Lower leg skin (tissue), 4 donors: ENCODE results near the gene STK4. TPM values are rescaled to one million over a fixed set of nuclear protein-coding genes. Genes with fewer than 3 reads are reported as not detected.

Experiments
- DNase-seq, 2 donors: peaks; one replicate each; pipeline ENCODE4 v3.0.0-alpha.2; 2019; ENCODE audit warnings: low spot score in 2 of 2
- H3K4me3 ChIP-seq: fragments of 200-600 bp; sonication (generic); 2 replicates; pipeline ENCODE4 v1.5.1; 2017; ENCODE audit warnings: mild to moderate bottlenecking, low read depth; ENCODE audit not compliant: poor library complexity, severe bottlenecking
- CTCF ChIP-seq, 3 donors: fragments of 450-650 bp; IDR thresholded peaks; one replicate each; pipeline ENCODE4 v1.5.1; 2016; ENCODE audit warnings: antibody characterized with exemption in 3 of 3, mild to moderate bottlenecking in 3 of 3, moderate library complexity in 2 of 3
- POLR2A ChIP-seq, 2 donors: fragments of 450-650 bp; IDR thresholded peaks; one replicate each; pipeline ENCODE4 v1.6.1; 2016 to 2017; ENCODE audit warnings: antibody characterized with exemption in 2 of 2, mild to moderate bottlenecking in 1 of 2, moderate library complexity in 1 of 2
- WGBS, 2 donors: methylation state at CpG; one replicate each; pipeline ENCODE4 v1.1.5; 2018; 5-methylcytosine and 5-hydroxymethylcytosine counted together
- intact Hi-C: fragments of 100-400 bp; cut with DNase I; formaldehyde crosslinking; loops from one replicate; pipeline ENCODE4 v1.15.0; 2023; ENCODE audit warnings: low total_unique reads
- total RNA-seq, 4 donors: library from RNA; depleted of rRNA; stranded (reverse); fragments of >200 nt; gene quantifications; one replicate each; pipeline ENCODE4 v1.1.0, GENCODE V29; 2016

STK4 gene
- total RNA-seq, 4 donors from 2014 or later, result 27.0 to 37.4 (median 28.2) TPM

GRCh38 chr20:44936510-44936909 lies 29.8 kb upstream of the STK4 start:
- WGBS, 2 donors, result 96% methylated on average over 10 of the region's 10 CpGs
- no peak overlapping the region for H3K4me3 ChIP-seq
- TF ChIP-seq CTCF (IDR thresholded peaks at IDR 0.05) (no peak), POLR2A (IDR thresholded peaks at IDR 0.05) (no peak)
- intact Hi-C loops, result no loop called here
- no peak for DNase-seq

GRCh38 chr20:44938637-44939036 lies 27.7 kb upstream of the STK4 start:
- intact Hi-C loops, result no loop called here
- no peak overlapping the region for H3K4me3 ChIP-seq
- no peak for TF ChIP-seq CTCF (IDR thresholded peaks at IDR 0.05)
- TF ChIP-seq POLR2A (IDR thresholded peaks at IDR 0.05), result no peak
- 83 to 86% methylated on average over 9 of the region's 9 CpGs for WGBS, 2 donors
- no peak for DNase-seq

- no peak for DNase-seq
- WGBS, 2 donors, result 77% methylated on average over 7 of the region's 7 CpGs
- intact Hi-C loops, result no loop called here
- no peak overlapping the region for H3K4me3 ChIP-seq
- TF ChIP-seq POLR2A (IDR thresholded peaks at IDR 0.05), result no peak
Measured at GRCh38 chr20:44941120-44941691, 25.1 kb upstream of the STK4 start.

GRCh38 chr20:44942264-44942973 lies 23.9 kb upstream of the STK4 start:
- H3K4me3 ChIP-seq, result no peak overlapping the region
- DNase-seq, result no peak
- TF ChIP-seq CTCF (IDR thresholded peaks at IDR 0.05) (no peak), POLR2A (IDR thresholded peaks at IDR 0.05) (no peak)
- intact Hi-C loops, result no loop called here
- WGBS, 2 donors, result 91 to 93% methylated on average over 4 of the region's 4 CpGs

- no peak overlapping the region for H3K4me3 ChIP-seq
- intact Hi-C loops, result no loop called here
- 85 to 91% methylated on average over 4 of the region's 4 CpGs for WGBS, 2 donors
- TF ChIP-seq CTCF (IDR thresholded peaks at IDR 0.05) (no peak), POLR2A (IDR thresholded peaks at IDR 0.05) (no peak)
- no peak for DNase-seq
Measured at GRCh38 chr20:44943828-44944227, 22.5 kb upstream of the STK4 start.

- TF ChIP-seq POLR2A (IDR thresholded peaks at IDR 0.05), result no peak
- TF ChIP-seq CTCF (IDR thresholded peaks at IDR 0.05), result no peak
- DNase-seq, result no peak
Measured at GRCh38 chr20:44945261-44945660, 21.1 kb upstream of the STK4 start.

More at GRCh38 chr20:44945261-44945660, 21.1 kb upstream of the STK4 start:
- intact Hi-C loops, result no loop called here
- WGBS, 2 donors, result 86 to 92% methylated on average over 6 of the region's 6 CpGs
- H3K4me3 ChIP-seq, result no peak overlapping the region
